Stimulated activated CD4-positive, alpha-beta T cell treated with anti-CD3 and anti-CD28 coated beads, TNF-alpha, amount 100 ng/mL, for 48 hours (primary cell): ENCODE data around the gene AMER2.

Experiments used
- DNase-seq, 3 donors: peaks; one replicate each; pipeline ENCODE4 v3.0.0-alpha.2; 2020; ENCODE audit warnings: low read depth in 3 of 3

AMER2 gene, protein sequence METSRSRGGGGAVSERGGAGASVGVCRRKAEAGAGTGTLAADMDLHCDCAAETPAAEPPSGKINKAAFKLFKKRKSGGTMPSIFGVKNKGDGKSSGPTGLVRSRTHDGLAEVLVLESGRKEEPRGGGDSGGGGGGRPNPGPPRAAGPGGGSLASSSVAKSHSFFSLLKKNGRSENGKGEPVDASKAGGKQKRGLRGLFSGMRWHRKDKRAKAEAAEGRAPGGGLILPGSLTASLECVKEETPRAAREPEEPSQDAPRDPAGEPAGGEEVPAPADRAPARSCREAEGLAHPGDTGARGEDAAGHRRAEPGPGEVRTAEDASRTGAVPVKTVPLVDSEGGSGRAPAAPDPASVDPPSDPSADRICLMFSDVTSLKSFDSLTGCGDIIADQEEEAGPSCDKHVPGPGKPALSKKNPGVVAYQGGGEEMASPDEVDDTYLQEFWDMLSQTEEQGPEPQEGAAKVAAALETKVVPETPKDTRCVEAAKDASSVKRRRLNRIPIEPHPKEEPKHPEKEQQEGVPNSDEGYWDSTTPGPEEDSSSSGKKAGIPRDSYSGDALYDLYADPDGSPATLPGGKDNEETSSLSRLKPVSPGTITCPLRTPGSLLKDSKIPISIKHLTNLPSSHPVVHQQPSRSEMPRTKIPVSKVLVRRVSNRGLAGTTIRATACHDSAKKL

GRCh38 chr13:25171517-25172302, at the start of gene AMER2:
TSS of gene AMER2 (minus strand) at chr13:25172288. CDS start at chr13:25171619, 669 bp downstream.
- DNase-seq, result no peak

GRCh38 chr13:25218019-25218418, 45.9 kb upstream of the AMER2 start:
- no peak for DNase-seq

DNA sequence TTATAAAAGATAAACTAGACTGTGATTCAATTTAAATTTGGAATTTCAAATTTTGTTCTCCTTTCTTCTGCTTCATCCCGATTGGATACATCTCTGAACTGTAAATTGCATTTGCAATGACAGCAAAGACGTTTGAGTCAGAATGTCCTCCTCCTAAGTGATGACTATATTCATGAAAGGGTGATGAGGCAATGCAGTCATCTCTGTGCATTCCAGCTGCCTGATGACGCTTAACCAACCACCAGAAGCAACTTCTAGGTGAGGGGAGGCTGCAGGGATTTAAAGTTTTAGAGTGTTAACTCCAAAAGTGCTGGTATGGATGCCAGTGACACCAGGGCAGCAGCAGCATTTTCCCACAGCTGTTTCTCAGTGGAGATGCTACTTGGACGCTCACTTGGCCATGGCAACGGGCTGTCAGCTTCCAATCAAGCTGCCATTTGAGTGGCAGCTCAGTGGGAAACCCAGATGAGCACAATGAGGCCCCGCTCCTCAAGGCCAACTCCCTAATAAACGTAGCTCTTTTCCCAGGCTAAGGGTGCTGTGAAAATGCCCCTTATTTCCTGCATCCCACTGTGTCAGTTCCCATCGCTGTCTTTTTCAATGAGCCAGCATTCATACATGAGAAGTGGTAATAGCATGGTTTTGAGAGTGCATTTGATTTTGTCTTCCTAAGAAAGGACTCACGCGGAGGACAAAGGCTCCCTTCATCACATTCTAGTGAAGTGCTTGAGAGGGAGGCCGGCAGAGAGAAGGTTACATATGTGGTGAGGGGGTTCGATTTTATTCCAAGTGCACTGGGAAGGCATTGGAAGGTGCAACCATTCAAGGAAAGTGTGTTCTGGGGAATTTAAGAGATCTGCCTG, 45.2 kb upstream of the AMER2 start:
- DNase-seq, result no peak

GRCh38 chr13:25215253-25215575, 43.1 kb upstream of the AMER2 start:
- no peak for DNase-seq

- no peak for DNase-seq
These were observed 42.6 kb upstream of the AMER2 start for GRCh38 chr13:25214491-25215252.

DNA sequence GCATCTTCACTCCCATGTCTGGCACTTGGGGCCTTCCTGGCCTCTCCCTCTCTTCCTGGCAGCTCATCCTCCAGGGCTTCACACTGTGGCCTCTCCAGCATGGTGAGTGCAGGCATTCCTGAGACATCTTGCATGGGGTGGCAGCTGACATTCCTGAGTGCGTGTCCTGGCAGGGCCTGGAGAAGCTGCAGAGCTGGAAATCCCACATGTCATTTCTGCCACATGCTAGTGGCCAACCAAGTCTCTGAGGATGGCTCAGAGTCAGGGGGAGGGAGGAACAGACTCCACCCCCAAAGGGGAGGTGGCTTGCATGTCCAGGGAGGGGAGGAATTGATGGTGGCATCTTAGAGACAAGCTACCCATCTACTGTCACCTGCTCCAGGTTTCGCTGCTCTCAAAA, 41.6 kb upstream of the AMER2 start:
- DNase-seq, result no peak

- DNase-seq, result no peak
These were observed 38.9 kb upstream of the AMER2 start for GRCh38 chr13:25210842-25211569.

- no peak for DNase-seq
These were observed 35.3 kb upstream of the AMER2 start for GRCh38 chr13:25207291-25207810.

GRCh38 chr13:25204863-25205262, 32.8 kb upstream of the AMER2 start:
- DNase-seq, result no peak

- DNase-seq, result no peak
These were observed 31.1 kb upstream of the AMER2 start for GRCh38 chr13:25203127-25203740.

GRCh38 chr13:25200783-25201182, 28.7 kb upstream of the AMER2 start:
- no peak for DNase-seq

- DNase-seq, result no peak
These were observed 26.6 kb upstream of the AMER2 start for GRCh38 chr13:25198647-25199046.

DNA sequence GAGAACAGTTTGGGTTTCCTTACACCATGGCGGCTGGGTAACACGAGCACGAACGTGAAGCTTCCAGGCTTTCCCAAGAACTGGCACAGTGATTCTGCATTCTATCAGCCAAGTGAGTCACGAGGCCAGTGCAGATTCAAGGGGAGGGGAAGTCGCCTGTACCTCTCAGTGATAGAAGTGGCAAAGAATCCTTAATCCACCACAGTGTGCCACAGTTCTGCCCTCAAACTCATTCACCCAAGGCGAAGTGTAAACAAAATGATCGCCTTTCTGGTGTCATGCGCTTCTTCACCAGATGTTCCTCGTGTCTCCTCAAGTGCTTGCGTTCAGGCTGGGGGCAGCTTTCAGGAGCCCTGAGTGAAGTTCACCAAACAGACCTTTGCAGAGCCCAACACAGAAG, 24.9 kb upstream of the AMER2 start:
- no peak for DNase-seq

DNA sequence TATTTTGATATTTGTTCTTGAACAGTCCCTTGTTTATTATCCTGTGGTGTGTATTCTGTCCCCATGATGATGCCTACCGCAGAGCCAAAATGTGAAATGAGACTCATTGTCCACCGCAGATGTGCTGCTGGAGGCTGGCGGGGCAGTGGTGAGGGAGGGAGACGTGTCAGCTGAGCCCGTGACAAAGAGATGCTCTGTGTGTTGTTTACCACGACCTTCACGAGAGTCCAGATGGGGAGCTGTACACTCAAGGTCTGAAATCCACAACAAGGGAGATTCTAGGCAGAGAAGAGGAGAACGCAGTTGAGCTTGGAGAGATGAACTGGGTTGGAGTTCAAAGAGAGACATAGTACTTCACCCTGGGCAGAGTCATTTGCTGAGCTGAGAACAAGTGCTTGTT, 20.8 kb upstream of the AMER2 start:
- no peak for DNase-seq

GRCh38 chr13:25192489-25192888, 20.4 kb upstream of the AMER2 start:
- DNase-seq, result no peak

GRCh38 chr13:25192052-25192451, 20.0 kb upstream of the AMER2 start:
- DNase-seq, result no peak

DNA sequence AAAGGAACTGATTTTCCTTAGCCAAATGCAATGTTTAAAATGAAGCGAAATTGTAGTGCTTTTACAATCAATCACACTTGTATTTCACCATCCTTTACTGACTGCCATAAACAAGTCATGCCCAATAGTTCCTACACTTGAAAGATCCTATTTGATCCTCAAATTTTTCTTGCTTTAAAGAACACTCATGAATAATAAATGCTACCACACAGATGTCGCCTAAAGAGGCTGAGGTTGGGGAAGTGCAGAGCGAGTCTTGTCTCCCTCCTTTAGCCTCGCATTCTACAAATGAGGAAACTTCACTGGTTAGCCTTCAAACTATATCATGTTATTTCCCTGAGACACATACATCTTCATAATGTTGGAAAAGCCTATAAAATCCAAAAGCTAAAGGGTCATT, 18.7 kb upstream of the AMER2 start:
- DNase-seq, result no peak

GRCh38 chr13:25190256-25190655, 18.2 kb upstream of the AMER2 start:
- DNase-seq, result no peak

GRCh38 chr13:25187596-25187995, 15.5 kb upstream of the AMER2 start:
- no peak for DNase-seq

- no peak for DNase-seq
These were observed 14.1 kb upstream of the AMER2 start for GRCh38 chr13:25186187-25186586.
